HG03175 (cell line): Measurements from ENCODE around the gene ARSA.

Experiments
- ATAC-seq: cut with Tn5 transposase; IDR thresholded peaks from one replicate; pipeline ENCODE4 v1.9.1; 2021; ENCODE audit warnings: mild to moderate bottlenecking, moderate library complexity; ENCODE audit not compliant: unreplicated experiment

The ARSA gene

DNA sequence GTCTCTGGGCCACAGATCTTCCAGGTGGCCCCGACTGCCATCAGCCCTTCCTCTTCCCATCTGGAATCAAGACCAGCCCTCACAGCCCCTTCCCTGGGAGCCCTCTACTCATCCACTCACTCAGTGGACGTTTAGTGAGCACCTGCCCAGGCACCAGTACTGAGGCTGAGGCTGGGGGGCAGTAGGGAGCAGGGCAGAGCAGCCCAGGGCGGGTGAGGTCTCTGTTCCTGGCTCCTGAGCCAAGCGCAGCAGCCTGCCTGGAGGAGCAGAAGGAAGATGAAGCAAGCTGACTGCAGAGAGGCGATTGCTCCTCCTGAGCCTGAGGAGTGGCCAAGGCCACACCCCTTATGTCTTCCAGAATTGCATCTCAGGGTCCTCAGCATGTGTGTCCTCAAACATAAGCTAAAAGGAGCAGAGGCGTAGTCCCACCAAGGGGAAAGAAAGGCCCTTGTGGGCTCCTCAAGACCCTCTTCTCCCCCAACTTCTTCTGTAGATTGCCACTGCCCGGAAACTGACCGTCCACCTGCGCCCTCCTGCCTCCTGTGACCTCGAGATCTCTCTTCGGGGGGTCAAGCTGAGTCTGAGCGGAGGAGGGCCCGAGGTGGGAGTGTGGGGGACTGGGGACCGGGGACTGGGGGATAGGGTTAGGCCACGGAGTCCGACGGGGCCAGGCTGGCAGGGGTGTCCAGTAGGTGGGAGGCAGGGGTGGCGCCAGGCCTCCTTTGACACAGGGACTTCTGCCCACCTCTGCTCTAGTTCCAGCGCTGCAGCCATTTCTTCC, 21.6 kb downstream of the ARSA start:
- ATAC-seq, result no peak

DNA sequence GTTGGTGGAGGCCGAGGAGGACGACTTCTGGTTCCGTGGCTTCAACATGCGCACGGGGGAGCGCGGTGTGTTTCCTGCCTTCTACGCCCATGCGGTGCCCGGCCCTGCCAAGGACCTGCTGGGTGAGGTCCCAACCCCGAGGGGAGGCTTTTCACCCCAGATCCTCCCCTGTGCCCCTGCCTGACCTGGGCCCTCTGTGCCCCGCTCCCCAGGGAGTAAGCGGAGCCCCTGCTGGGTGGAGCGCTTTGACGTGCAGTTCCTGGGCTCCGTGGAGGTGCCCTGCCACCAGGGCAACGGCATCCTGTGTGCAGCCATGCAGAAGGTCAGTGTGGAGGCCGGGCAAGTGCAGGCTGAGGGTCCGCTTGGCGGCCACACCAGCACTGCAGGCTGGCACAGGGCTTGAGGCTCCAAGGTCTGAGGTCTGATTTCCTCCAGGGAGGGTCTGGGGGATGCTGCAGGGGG, 22.3 kb downstream of the ARSA start:
- no peak for ATAC-seq

DNA sequence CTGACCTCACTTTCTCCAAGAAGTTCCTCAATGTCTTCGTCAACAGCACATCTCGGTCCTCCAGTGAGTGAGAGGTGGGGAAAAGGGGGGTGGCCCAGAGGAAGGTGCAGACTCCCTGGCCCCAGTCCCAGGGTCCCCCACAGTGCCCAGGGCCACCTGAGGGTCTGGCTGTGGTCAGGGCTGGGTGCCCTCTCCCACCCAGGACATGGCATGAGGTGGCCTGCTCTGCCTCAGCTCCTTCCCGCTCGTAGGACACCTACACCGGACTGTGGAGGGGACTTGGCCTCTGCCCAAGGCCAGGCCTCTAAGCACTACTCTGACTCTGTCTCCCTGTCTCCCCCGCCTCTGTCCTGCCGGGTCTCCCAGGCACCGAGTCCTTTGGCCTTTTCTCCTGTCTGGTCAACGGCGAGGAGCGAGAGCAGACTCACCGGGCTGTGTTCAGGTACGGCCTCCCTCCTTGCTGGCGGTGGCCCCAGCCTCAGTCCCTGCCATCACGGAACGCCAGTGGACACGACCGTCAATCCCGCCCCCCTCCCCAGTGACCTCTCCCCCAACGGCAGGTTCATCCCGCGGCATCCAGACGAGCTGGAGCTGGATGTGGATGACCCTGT, 22.8 kb downstream of the ARSA start:
- no peak for ATAC-seq

DNA sequence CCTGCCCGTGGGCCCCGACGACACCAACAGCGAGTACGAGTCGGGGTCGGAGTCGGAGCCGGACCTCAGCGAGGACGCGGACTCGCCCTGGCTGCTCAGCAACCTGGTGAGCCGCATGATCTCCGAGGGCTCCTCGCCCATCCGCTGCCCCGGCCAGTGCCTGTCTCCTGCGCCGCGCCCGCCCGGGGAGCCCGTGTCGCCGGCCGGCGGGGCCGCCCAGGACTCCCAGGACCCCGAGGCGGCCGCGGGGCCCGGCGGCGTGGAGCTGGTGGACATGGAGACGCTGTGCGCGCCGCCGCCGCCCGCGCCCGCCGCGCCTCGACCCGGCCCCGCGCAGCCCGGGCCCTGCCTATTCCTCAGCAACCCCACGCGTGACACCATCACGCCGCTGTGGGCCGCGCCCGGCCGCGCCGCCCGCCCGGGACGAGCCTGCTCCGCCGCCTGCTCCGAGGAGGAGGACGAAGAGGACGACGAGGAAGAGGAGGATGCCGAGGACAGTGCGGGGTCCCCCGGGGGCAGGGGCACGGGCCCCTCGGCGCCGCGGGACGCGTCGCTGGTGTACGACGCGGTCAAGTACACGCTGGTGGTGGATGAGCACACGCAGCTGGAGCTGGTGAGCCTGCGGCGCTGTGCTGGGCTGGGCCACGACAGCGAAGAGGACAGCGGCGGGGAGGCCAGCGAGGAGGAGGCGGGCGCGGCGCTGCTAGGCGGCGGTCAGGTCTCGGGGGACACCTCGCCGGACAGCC, 23.5 kb downstream of the ARSA start:
- no peak for ATAC-seq

DNA sequence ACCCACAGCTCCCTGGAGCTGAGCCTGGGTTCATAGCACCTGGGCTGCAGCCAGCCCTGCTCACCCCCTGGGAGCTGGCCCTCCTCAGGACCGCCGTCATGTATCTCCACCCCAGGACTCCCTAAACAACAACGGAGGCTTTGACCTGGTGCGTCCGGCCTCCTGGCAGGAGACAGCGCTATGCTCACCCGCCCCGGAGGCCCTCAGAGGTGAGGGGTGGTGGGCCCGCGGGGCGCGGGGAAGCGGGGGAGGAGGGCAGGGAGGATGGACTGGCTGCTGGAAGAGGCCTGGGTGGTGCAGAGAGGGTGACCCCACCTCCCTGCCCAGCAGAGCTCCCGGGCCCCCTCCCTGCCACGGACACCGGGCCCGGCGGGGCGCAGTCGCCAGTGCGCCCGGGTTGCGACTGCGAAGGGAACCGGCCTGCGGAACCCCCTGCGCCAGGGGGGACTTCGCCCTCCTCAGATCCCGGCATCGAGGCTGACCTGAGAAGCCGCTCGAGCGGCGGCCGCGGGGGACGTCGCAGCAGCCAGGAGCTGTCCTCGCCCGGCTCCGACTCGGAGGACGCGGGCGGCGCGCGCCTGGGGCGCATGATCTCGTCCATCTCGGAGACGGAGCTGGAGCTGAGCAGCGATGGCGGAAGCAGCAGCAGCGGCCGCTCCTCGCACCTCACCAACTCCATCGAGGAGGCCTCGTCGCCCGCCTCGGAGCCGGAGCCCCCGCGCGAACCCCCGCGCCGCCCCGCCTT, 24.3 kb downstream of the ARSA start:
- ATAC-seq, result no peak

DNA sequence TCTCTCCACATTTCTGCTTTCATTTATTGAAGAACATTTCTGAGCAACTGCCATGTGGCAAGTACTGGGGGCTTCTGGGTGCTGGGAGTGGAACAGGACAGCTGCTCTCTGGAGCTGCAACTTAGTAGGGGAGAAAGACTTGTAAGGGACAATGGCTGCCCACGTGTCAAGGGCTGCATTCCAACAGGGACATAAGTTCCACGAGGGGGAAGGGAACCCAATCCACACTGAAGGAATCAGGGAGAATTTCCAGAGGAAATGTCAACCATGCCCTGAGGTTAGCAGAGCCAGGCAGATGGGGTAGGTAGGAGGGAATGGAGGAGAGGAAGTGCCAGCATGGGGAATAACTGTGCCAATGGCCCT, 25.6 kb downstream of the ARSA start:
- no peak for ATAC-seq

DNA sequence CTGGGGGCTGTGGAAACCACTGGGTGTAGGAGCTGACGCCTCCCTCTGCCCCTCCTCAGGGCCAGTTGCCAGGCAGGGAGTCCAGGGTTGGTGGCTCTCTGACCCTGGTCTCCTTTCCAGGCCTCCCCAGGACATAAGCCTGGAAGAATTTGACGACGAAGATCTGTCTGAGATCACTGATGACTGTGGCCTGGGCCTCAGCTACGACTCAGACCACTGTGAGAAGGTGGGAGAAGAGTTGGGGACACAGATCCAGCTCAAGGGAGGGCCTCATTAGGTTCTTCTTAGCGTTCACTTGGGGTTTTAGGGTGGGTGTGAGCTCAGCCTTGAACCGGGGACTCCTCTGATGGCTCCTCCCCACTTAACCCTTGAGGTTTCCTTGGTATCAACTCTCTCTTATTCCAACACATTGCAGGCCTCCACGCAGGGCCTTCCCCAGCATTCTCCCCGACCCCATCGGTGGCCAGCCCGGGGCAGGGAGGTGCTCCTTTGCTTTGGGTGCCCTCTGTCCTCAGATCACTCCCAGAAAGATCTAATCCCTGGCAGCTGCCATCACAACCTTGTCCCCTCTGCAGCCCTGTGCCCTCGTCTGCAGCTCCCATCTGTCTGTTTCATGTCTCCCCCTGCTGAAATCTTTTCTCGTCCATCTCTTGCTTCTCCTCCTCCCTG, 26.1 kb downstream of the ARSA start:
- ATAC-seq, result no peak

DNA sequence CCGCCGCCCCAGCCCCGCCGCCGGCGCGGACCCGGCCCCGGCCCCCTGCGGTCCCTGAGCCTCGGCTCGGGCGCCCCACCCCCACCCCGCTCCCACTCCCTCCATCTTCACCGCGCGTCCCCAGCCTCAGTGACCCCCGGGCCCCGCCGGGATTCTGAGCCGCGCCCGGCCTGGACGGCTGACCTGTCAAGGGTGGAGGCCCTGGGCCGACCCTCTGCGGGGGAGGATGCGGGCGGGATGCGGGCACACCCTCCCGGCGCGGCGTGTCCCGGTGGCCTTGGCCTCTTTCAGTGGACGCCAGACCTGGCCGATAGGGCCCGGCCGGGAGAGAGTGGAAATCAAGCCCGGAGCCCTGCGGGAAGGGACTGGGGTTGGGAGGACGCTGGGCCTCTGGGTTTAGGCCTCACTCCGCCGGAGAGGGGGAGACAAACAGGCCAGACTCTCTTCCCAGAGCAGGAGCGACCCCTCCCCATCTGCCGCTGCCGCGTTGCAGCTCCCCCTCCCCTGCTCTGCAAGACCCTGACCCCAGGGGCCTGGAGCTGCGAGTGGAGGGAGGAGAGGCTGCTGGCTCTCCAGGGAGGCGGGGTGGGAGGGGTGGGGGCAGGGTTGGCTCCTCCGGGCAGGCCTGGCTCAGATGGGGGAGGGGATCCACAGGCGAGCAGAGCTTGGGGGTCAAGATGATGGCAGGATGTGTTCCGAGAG, 26.8 kb downstream of the ARSA start:
- no peak for ATAC-seq

DNA sequence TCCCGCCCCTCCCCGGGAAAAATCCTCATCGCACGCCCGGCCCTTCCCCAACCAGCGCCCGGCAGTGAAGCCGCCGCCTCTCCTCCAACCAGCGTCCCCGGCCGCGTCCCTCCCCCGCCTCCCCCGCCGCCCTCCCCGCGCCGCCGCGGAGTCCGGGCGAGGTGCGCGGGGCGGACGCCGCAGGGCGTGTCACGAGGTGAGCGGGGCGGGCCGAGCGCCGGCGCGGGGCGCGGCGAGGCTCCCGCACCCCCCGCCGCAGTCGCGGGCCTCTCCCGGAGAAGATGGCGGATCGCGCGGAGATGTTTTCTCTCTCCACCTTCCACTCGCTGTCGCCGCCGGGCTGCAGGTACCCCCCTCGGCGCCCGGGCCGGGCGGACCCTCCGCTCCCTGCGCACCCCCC, 27.4 kb downstream of the ARSA start, which contains the start of gene MAPK8IP2:
Gene MAPK8IP2 (plus strand): TSS at position 256 of the 400 bp plus-strand sequence. CDS start 26 bp downstream, at position 282.
- ATAC-seq, result no peak

DNA sequence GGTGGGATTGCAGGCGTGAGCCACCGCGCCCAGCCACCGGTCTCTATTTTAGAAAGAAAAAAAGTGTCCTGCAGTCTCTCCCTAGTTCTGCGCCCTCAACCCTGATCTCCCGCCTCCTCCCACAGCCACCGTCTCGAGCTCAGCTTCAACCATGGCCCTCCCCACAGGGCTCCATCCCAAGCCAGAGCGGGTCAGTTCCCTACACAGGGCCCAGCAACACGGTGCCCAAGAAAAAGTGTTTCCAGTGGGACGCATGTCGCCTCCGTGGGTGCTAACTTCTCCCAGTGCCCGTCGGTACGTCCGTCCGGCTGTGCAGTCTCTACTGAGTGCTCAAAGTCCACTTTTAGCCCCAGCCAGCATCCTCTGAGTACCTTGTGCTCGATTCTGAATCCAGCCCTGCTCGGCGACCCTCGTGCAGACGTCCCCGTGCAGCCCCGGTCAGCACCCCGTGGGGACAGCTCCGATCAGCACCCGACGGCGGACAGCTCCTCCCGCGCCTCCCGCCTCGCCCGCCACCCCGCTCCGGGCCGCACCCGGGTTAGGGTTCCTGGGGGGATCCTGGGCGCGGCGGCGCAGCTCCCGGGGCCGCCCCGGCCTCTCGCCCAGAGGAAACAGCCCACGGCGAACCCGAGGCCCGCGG, 28.0 kb downstream of the ARSA start:
- no peak for ATAC-seq

DNA sequence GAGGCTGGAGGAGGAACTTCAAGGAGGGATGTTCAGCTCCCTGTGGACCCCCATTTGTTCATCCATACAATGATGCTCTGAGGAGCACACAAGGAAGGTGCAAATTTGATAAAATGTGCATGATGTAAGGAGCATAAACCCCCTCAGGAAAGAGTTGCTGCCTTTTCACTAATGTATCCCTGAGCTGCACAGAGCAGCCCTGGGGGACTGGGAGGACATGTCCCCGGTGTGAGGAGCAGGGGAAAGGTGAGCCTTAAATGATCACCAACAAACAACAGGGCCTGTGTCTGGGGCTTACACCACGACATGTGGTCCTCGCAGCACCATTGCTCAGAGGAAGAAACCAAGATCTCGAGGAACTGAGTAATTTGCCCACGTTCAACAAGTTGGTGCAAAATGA, 30.9 kb downstream of the ARSA start:
- no peak for ATAC-seq

DNA sequence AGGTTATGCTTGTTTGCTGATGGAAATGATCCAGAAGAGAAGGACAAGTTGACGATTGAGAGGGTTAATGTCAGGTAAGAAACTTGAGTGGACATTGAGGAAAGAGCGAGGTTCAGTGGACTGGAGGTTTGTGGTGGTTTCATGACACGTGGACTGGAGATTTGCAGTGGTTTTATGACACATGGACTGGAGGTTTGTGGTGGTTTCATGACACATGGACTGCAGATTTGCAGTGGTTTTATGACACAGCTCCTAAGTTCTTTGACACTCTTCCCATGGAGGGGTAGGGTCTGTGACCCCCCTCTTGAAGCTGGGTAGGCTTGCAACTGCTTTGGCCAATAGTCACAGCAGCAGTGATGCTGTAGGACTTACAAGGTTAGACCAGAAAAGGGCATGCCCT, 32.8 kb downstream of the ARSA start:
- ATAC-seq, result no peak

DNA sequence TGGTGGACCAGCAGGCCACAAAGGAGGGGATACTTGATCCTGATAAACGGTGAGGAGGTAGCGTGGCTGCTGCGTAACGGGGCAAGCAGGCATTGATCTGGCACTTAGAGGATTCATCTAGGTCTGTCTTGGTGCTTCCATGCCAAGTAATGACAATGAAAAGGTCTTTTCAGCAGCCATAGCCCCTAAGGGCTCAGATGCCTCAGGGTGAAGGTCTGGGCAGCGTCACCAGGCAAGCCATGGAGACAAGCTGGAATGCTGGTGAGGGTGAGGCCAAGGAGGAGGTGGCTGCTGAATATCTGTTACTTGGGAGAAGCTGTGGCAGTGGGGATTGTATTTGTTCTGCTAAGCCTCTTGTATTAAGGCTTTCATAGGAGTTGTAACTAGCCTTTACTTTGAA, 40.5 kb downstream of the ARSA start:
- ATAC-seq, result no peak

DNA sequence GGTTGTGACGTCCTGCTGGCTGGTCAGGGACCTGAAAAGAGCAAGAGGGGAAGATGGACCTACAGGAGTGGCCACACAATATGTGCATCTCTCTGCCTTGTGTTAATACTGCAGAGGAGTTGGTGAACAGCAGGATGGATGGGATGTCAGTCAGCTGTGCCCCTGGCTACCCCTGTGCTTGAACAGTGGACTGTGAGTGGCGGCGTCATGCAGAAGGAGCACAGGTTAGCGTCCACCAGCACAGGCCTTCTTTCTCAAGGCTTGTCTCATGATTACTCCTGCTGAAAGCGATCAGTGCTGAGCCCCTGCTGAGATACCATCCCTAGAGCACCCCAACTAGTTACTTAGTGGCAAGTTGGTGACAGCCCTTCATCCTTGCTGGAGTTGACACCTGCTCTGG, 41.5 kb downstream of the ARSA start:
- ATAC-seq, result no peak

DNA sequence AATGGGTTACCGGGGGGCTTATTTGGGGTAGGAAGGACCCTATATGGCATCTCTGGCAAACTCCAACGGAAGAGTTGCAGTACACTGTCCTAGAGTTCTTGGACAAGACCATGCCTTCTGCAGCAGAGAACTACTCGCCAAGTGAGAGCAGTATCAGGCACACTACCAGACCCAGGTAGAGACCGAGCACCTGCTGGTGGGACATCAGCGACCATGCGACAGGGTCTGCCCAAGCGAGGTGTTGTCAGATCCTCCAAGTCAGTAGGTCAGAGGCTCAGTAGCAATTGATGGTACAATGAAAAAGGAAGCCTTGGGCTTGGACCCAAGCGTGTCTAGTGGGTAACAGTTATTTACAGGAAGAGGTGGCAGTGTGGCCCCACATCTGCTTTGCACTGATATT, 42.2 kb downstream of the ARSA start:
- no peak for ATAC-seq

DNA sequence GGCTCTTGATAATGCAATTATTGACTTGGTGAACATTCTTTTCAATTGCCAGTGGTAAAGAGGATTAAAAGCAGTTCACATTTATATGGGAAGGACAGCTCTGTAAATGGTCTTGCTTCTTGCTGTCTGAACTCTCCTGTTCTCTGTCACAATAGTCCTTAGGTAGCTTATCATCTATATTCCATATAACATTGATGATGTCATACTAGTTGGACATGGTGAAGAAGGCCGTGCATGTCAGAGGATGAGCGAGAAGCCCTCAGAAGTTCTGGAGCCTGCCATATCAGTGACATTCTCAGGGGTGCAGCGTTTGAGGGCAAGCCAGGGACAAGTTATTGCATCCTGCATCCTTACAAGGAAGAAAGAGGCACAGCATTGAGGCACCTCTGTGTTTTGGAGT, 42.7 kb downstream of the ARSA start:
- ATAC-seq, result no peak

DNA sequence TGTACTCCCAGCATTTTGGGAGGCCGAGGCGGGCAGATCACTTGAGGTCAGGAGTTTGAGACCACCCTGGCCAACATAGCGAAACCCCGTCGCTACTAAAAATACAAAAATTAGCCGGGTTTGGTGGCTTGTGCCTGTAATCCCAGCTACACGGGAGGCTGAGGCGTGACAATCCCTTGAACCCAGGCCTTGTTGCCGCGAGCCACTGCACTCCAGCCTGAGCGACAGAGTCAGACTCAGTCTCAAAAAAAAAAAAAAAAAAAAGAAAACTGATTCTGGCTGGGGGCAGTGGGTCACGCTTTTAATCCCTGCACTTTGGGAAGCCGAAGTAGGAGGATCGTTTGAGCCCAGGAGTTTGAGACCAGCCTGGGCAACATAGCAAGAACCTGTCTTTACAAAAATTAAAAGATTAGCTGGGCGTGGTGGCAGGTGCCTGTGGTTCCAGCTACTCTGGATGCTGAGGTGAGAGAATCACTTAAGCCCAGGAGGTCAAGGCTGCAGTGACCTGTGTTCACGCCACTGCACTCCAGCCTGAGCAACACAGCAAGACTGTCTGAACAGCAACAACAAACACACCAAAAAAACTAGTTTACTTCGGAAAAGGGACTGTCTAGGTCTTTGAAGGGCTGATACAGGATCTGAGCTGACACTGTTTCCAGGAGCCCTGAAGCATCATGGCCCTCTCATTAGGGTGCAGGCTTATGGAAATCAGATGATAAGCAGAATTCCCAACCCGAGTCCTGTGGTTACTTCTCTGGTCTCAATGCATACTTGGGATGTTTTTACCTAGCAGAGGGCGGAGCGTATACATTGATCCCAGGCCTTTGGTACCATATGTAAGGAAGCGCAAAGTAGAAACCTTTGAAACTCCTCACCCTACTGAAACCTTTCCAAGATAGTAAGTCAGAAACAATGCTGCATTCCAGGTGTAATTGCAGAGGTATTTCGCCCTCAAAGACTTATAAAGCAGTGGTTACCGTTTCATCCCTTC, 43.6 kb downstream of the ARSA start:
- no peak for ATAC-seq

DNA sequence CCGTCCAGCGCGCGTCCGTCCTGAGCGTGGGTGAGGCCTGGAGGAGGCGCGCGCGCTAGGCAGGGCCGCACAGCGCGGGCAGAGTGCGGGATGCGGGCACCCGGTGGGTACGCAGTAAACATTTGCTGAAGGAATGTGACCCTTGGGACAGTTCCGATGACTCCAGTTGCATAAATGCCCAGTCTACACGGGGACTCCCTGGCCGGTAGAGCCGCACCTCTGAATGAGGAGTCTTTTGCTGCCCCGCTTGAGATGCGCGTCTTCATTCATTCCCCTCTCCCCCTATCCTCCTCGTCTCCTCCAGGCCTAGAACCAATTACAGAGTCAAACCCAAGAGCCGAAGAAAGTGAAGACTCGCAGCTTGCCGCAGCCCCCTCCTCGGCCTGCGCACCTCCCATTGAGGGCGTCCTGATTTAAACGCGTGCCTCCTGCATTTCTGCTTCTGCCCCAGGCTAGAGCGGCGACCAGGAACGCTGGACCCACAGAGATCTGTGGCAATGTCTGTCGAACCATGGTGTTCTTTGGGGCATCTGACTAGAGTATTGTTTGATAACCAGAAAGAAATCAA, 44.6 kb downstream of the ARSA start:
- ATAC-seq, result peak; percentile 17
